GM12864 (cell line): Measurements from ENCODE around the gene SMIM24.
A peak's percentile ranks its signal among the peaks of the same experiment; 100 is the strongest.

ENCODE experiments used
- DNase-seq: peaks from one replicate; pipeline ENCODE4 v3.0.0-alpha.2; 2011; ENCODE audit warnings: low read depth
- H3K4me3 ChIP-seq: 2 replicates; pipeline ENCODE4 v1.5.1; 2011; ENCODE audit warnings: mild to moderate bottlenecking, low read depth, low read length, control low read depth
- TF ChIP-seq, protein P1 (sequence below): IDR thresholded peaks from 2 replicates; pipeline ENCODE4 v1.5.1; 2011; ENCODE audit warnings: low read depth, mild to moderate bottlenecking, moderate library complexity, low read length, control low read depth, inconsistent platforms; ENCODE audit errors: missing control alignments

Gene SMIM24

DNA sequence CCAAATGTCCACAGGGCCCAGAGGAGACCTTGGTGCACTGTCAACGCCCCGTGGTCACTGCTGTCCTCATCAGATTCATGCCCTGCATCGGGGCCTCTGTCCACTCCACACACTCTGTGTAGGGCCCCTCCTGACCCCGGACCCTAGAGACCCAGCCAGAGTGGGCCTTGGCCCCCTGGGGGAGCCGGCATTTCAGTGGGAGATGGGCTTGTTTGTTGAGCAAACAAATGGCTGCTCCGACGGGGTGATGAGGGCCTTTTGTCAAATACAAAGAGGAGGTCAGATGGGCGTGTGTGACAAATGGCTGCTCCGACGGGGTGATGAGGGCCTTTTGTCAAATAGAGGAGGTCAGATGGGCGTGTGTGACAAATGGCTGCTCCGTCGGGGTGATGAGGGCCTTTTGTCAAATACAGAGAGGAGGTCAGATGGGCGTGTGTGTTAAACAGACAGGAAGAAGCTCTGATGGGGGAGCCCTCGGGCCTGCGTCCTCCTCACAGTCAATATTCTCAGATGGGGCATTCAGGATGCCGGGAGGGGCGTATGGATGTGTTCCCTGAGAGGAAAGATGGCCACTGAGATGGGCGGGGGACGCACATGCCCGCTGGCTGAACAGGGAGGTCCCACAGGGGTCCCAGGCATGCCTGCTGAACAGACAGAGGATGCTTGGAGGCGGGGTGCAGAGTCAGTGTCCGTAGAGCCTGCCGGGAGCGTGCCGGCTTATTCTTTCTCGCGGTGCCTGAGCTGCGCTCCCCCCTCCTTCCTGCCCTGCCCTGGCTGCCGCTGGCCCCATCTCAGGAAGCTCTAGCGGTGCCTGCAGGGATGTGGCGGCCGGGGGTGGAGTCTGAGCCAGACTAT is 36.3 kb downstream of the SMIM24 start:
- H3K4me3 ChIP-seq, result no peak overlapping the region
- no peak for DNase-seq
- TF ChIP-seq, protein P1, sequence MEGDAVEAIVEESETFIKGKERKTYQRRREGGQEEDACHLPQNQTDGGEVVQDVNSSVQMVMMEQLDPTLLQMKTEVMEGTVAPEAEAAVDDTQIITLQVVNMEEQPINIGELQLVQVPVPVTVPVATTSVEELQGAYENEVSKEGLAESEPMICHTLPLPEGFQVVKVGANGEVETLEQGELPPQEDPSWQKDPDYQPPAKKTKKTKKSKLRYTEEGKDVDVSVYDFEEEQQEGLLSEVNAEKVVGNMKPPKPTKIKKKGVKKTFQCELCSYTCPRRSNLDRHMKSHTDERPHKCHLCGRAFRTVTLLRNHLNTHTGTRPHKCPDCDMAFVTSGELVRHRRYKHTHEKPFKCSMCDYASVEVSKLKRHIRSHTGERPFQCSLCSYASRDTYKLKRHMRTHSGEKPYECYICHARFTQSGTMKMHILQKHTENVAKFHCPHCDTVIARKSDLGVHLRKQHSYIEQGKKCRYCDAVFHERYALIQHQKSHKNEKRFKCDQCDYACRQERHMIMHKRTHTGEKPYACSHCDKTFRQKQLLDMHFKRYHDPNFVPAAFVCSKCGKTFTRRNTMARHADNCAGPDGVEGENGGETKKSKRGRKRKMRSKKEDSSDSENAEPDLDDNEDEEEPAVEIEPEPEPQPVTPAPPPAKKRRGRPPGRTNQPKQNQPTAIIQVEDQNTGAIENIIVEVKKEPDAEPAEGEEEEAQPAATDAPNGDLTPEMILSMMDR, result no peak

DNA sequence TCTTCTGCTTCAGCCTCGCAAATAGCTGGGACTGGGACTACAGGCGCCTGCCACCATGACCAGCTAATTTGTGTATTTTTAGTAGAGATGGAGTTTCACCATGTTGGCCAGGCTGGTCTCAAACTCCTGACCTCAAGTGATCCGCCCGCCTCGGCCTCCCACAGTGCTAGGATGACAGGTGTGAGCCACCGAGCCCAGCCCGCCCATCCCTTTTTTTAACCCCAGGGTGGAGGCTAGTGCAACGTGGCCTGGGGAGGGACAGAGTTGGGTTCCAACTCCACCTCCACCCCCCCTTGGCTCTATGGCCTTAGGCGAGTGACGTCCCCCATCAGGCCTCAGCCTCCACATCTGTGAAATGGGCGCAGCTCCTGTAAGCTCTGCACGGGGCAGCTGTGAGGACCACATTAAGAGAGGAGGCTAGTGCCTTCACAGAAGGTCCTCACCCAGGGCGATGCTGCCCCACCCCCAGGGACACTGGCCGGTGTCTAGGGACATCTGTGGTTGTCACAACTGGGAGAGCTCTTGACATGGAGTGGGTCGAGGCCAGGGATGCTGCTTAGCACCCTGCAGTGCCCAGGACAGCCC is 37.7 kb downstream of the SMIM24 start:
- no peak overlapping the region for H3K4me3 ChIP-seq
- TF ChIP-seq, protein P1, result no peak
- no peak for DNase-seq

DNA sequence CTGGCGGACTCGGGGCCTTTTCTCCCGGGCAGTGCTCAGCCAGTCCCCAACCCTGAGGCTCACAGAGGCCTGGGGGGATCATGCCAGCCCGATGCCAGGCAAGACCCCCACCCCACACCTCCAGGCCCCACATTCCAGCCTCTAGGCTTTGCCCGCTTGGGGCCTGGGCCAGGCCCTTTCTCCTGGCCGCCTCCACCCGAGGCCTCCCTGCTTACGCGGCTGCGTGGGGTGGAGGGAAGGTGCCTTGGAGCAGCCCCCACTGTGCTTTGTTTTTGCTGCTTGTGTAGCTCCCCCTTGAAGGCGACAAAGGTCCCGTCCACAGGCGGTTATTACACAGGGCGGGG is 38.4 kb downstream of the SMIM24 start:
- no peak overlapping the region for H3K4me3 ChIP-seq
- TF ChIP-seq, protein P1, result no peak
- no peak for DNase-seq

DNA sequence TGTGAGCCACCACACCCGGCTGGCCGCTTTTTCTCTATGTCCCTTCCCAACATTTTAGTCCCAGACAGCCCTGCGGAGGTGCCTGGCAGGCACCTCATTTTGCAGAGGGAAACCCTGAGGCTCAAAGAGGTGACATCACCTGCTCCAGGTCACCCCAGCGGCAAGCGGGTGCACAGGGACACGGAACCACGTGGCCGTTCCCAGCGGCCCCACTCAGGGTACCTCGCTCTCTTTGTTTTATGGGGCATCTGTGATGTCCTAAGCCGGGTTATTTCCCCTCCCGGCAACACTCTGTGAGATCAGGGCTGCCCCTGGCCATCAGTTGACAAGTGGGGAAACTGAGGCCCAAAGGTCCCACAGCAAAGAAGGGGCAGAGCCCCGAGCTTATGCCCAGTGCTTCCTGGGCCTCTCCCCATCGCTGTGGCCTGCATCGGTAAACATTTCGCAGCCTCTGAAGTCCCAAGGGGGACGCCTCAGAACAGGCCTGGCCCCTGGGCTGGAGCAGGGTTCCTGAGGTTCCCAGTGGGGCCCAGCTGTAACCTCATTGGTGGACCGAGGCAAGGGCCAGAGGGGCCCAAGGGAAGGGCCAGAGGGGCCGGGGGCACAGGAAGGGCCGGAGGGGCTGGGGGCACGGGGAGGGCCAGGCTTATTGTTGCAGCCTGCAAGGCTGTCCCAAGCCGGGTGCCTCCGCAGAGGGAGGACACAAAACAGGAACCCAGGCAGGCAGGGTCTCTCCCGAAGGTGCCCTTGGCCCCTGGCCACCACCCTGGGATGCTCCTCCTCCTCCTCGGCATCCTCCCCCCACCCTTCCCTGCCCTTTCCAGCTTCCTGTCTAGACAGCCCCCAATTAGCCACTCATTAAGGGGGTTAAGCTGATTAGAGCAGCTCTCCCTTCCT is 39.0 kb downstream of the SMIM24 start:
- TF ChIP-seq, protein P1, result no peak
- no peak overlapping the region for H3K4me3 ChIP-seq
- DNase-seq, result no peak

DNA sequence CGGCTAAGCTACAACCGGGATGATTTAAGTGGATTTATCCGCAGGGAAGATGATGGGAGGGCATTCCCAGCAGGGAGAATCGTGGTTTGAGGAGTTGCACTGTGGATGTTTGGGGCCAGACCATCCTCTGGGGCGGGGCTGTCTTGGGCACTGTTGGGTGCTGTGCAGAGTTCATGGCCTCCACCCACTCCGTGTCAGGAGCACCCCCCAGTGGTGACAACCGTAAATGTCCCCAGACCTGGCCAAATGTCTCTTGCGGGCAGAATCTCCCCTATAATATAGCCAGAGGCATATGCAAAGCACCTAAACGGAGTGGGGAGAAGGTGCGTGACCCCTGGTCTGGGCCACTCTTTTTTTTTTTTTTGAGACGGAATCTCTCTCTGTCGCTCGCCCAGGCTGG is 40.2 kb downstream of the SMIM24 start:
- DNase-seq, result no peak
- TF ChIP-seq, protein P1, result peak; percentile 75
- no peak overlapping the region for H3K4me3 ChIP-seq

DNA sequence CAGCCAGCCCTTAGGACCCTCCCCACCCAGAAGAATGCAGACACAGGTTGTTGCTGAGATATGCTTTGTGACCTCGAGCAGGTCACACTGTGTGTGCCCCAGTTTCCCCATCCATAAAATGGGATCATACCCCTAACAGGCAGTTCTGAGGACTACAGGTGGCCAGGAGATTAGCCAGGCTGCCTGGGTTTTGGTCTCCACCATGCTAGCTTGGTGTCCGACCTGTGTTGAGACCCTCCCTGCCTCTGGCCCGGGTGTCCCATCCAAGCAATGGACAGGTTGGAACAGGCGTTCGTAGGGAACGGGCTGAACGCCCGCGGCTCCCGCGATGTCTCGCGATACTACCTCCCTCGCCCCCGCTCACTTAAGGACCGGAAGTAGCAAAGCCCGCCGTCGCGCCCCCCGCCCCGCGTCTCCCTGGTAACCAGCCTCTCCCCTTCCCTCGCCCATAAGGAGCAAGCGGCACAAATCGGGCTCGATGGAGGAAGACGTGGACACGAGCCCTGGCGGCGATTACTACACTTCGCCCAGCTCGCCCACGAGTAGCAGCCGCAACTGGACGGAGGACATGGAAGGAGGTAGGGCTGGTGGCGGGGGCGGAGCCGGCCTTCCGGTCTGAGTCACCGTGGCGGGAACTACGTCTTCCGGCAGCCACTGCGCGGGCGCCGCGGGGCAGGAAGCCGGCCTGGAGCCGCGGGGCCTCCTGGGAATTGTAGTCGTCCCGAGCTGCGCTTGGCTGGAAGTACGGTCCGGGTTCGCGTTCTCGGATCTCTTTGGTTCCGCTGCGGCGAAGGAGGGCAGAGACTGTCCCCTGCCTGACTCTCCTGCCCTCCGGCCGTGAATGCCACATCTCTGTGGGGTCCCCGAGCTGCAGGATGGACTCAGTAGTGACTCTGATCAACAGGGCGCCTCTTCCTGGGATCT is 45.4 kb downstream of the SMIM24 start:
- peak overlapping the region; percentile 63 for H3K4me3 ChIP-seq
- TF ChIP-seq, protein P1, result no peak
- peak; percentile 92 for DNase-seq
